Stimulated activated naive B cell treated with anti-CD40 and anti-IgM and Interleukin-4, amounts not matched to agents 10 μg/mL and 1 μg/mL and 100 μg/mL, for 72 hours (primary cell): ENCODE measurements around the gene AGAP1.

Experiments used
- ATAC-seq, 2 donors: fragments of 150-1000 bp; cut with Tn5 transposase; replicated peaks; 2 replicates each; pipeline ENCODE4 v1.10.0; 2021; ENCODE audit warnings: moderate library complexity in 1 of 2
- DNase-seq: peaks from one replicate; pipeline ENCODE4 v3.0.0; 2021
- H3K27ac Mint-ChIP-seq: one replicate; pipeline ENCODE4 v1.8.0; 2022; ENCODE audit warnings: mild to moderate bottlenecking, mixed read lengths
- H3K27me3 Mint-ChIP-seq, 2 donors: one replicate each; pipeline ENCODE4 v1.8.0; 2022; ENCODE audit warnings: mixed read lengths in 2 of 2
- H3K36me3 Mint-ChIP-seq, 2 donors: one replicate each; pipeline ENCODE4 v1.8.0; 2022; ENCODE audit warnings: mixed read lengths in 2 of 2, mild to moderate bottlenecking in 1 of 2
- H3K4me1 Mint-ChIP-seq, 2 donors: one replicate each; pipeline ENCODE4 v1.8.0; 2022; ENCODE audit warnings: mixed read lengths in 2 of 2, mild to moderate bottlenecking in 1 of 2
- H3K4me3 Mint-ChIP-seq, 2 donors: one replicate each; pipeline ENCODE4 v1.8.0; 2022; ENCODE audit warnings: mild to moderate bottlenecking in 2 of 2, mixed read lengths in 2 of 2, moderate library complexity in 1 of 2
- H3K9me3 Mint-ChIP-seq, 2 donors: one replicate each; pipeline ENCODE4 v1.8.0; 2022; ENCODE audit warnings: mixed read lengths in 2 of 2, mild to moderate bottlenecking in 1 of 2

AGAP1 gene

DNA sequence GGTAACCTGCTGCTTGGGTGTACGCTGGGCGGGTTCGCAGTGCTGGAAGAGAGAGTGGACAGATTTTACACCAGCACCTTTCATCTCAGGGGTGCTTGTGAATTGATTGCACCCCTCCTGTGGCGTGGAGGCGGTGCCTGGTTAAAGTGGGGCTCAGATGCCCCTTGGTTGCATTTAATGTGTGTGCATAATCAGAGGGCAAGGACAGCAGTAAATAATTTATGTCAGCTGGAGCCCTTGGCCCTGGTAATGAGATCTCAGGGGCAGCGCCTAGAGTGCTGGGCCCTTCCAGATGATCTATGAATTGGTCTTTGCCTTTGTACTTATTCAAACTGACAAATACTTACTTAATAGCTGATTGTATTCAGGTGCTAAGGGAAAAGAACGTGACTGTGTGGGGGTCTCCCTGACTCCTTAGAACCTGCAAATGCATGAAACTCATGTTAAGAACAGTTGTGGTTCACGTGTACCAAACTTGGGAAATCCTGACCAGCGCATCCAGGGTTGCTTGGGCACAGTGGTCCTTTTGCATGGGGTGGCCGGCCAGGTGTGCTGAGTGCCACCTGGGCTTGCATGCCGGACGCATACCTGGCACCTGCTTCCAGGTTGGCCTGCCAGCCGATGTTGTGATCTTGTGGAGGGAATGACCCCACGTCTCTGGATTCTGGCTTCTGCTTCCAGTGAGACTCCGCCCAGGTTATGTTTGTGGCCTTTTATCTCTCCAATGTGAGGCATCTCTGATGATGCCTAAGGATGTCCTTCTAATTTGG is 118.5 kb downstream of the AGAP1 start:
- no peak for DNase-seq
- Mint-ChIP-seq H3K4me3 (no peak overlapping the region), H3K27ac (no peak overlapping the region), H3K4me1 (peaks cover 6 to 14% of the 10 kb centered on the region in 2 donors), H3K27me3 (peaks cover 12 to 19% of the 10 kb centered on the region in 2 donors), H3K9me3 (peaks cover 6 to 7% of the 10 kb centered on the region in 2 donors), H3K36me3 (no peaks in the 10 kb centered on the region)
- no peak for ATAC-seq

DNA sequence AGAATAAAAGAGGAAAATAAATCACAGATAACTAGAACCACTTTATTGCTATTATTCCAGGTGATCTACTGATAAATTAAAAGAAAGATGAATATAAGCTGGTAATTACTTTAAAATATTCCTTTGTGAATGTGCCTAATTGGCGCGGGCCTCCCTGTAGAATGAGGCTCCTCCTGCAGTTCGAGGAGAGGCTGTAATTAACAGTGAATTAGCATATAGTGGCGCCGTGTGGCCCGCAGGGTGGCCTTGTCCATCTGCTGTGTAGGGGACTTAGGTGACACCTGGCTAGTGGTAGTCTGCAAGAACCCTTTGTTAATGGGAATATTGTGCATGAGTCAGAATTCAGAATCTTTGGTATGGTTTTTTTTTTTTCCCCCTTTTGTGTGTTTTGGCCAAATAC is 119.8 kb downstream of the AGAP1 start:
- Mint-ChIP-seq H3K36me3 (no peaks in the 10 kb centered on the region), H3K4me1 (peaks cover 6 to 14% of the 10 kb centered on the region in 2 donors), H3K27ac (no peak overlapping the region), H3K27me3 (peaks cover 0 to 19% of the 10 kb centered on the region in 2 donors), H3K9me3 (peaks cover 6 to 7% of the 10 kb centered on the region in 2 donors), H3K4me3 (no peak overlapping the region)
- ATAC-seq: no peak
- DNase-seq: no peak

DNA sequence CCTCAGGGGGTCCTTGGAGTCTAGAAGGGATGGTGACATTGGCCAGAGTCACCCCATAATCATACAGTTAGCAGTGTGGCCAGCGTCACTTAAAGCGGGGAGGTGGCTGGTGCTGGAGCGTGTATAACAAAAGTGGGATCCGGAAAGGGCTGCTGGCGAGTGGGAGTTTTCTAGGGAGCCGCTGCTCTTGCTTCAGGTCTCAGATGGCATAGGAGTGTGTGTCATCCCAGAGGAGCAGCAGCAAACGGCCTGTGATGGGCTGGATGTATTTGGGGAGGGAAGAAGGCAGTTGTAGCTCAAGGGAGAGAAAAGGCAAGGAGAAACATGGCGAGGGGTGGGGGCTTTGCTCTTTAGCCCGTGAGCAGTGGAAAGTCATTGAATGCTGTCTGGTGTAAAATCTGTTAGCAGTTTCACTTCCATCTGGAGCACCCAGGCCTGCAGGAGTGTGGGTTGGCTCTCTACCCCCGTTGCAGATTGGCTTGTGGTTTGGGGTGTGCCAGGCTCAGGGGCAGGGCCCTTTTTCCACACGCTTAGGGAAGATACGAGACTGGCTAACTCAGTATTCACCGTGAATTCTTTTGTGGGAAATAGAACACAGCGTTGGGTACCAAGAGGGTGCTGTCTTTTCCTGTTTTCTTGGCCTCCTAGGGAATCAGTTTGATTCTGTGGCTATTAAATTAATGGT is 120.5 kb downstream of the AGAP1 start:
- peaks cover 0 to 14% of the 10 kb centered on the region in 2 donors for H3K27me3 Mint-ChIP-seq
- DNase-seq (no peak), ATAC-seq (peak; percentile 78 to 86)
- H3K27ac Mint-ChIP-seq: no peak overlapping the region
- H3K4me3 Mint-ChIP-seq: no peak overlapping the region
- H3K4me1 Mint-ChIP-seq: peaks cover 6 to 14% of the 10 kb centered on the region in 2 donors
- H3K36me3 Mint-ChIP-seq: no peaks in the 10 kb centered on the region
- peaks cover 6 to 7% of the 10 kb centered on the region in 2 donors for H3K9me3 Mint-ChIP-seq

DNA sequence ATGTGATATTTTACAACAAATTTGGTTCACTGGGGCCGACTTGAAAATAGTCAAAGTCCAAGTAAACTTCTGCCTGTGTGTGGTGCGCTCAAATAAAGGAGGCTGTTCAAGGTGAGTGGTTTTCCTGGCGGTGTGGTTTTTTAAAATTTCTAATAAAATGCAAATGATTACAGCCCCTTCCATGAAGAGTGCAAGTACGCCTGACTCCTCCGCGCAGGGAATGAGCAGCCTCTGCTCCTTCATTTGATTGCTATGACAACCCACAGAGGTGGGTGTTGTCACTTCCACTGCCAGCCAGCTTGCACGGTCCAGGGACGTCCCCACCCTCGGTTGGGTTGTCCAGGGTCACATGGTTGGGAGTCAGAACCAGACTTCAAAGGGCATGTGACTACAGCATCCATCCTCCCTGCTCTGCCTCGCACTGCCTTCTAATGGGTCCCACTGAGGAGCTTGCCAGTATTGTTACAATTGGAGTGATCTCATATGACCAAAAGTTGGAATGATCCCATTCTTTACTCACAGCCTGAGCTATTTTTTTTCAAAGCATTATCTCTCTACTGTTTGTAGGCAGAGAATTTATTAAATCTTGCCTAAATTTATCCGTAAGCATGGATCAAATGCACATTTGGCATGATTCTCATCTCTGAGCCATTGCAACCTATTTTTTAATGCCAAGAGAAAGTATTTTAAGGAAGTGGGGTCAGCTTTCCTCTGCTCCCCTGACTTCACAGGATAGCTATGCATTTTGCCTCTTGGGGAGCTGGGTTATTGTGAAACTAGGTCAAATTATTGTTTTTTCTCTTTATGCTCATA is 121.3 kb downstream of the AGAP1 start:
- H3K36me3 Mint-ChIP-seq: no peaks in the 10 kb centered on the region
- H3K9me3 Mint-ChIP-seq: peaks cover 6 to 7% of the 10 kb centered on the region in 2 donors
- no peak overlapping the region for H3K27ac Mint-ChIP-seq
- peaks cover 0 to 12% of the 10 kb centered on the region in 2 donors for H3K27me3 Mint-ChIP-seq
- ATAC-seq (no peak), DNase-seq (no peak)
- no peak overlapping the region for H3K4me3 Mint-ChIP-seq
- peaks cover 6 to 14% of the 10 kb centered on the region in 2 donors for H3K4me1 Mint-ChIP-seq

DNA sequence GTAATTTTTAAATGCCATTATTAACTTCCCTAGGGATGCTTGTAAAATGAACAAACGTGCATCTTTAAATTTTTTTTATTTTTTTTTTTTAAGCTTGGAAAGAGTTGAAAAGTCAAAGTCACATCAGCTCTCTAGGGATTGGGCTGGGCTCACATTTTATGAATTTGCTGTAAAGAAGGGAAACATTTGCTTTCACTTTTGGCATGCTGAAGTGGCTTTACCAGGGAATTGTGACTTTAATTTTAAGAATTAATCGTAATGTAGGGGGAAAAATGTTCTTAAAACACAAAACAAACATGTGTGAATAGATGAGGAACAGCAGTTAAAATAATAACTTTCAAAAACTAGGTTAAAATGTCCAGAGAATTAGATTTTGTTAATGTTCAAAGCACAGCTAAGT is 123.0 kb downstream of the AGAP1 start:
- peaks cover 0 to 13% of the 10 kb centered on the region in 2 donors for H3K27me3 Mint-ChIP-seq
- no peak for ATAC-seq
- DNase-seq: no peak
- peaks cover 6 to 14% of the 10 kb centered on the region in 2 donors for H3K4me1 Mint-ChIP-seq
- no peaks in the 10 kb centered on the region for H3K36me3 Mint-ChIP-seq
- H3K27ac Mint-ChIP-seq: no peak overlapping the region
- peaks cover 0 to 2% of the 10 kb centered on the region in 2 donors for H3K9me3 Mint-ChIP-seq
- H3K4me3 Mint-ChIP-seq: no peak overlapping the region

DNA sequence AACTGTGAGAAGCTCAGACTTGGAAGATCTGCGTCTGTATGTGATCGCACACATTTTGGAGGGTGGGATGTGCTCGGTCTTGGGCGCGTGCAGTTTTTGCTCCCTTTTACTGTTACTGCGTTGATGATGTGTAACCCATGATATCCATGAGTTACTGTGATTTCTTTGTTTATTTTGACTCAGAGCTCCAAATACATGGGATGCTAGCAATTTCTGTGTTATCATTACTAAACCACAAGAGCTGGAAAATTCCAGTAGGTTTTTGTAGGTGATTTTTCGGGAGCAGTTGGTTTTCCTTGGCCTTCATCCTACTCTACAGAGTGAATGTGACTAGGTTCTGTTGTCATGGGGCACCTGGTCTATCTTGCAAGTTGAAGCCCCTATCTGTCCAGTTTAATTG is 124.2 kb downstream of the AGAP1 start:
- H3K27me3 Mint-ChIP-seq: peaks cover 0 to 13% of the 10 kb centered on the region in 2 donors
- H3K9me3 Mint-ChIP-seq: peaks cover 0 to 2% of the 10 kb centered on the region in 2 donors
- no peak overlapping the region for H3K27ac Mint-ChIP-seq
- no peaks in the 10 kb centered on the region for H3K36me3 Mint-ChIP-seq
- peaks cover 6 to 14% of the 10 kb centered on the region in 2 donors for H3K4me1 Mint-ChIP-seq
- ATAC-seq: no peak
- DNase-seq: no peak
- H3K4me3 Mint-ChIP-seq: no peak overlapping the region

DNA sequence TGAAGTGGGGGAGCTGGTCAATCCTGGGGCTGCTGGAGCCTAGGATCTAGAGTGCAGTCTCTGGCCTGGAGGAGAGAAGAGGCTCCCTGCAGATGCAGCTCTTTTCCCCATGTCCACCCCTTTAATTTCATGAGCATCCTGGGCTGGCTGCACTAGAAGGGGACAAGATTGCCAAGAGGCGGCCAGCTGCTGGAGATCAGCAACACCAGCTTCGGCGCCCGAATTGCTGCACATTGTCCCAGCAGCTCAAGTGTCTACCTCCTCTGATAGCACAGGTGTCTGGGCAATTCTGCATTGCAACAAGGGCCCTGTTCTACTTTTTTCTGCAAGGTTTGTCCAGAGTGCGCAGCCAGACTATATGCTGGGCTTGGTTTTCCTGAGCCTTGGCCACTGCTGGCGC is 125.7 kb downstream of the AGAP1 start:
- Mint-ChIP-seq H3K27ac (no peak overlapping the region), H3K4me1 (peaks cover 2 to 6% of the 10 kb centered on the region in 2 donors), H3K36me3 (no peaks in the 10 kb centered on the region), H3K4me3 (no peak overlapping the region), H3K27me3 (peaks cover 4 to 5% of the 10 kb centered on the region in 2 donors), H3K9me3 (peaks cover 0 to 4% of the 10 kb centered on the region in 2 donors)
- no peak for ATAC-seq
- no peak for DNase-seq

DNA sequence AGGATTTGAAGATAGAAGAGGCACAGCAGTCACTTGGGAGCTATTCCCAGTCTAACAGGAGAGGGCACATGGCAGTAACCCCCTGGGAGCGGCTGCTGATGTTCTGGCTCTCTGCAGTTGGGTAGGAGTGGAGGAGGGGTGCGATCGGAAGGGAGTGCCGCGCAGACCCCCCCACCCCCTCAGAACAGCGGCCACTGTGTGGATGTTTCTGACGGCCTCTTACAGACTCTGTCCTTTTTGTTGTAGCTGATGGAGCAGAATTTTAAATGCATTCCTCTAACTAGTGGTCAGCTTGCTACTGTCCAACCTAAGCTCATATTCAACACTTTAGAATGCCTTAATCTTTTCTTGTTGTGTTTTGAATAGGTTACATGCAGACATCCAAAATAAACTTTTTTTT is 127.9 kb downstream of the AGAP1 start:
- H3K36me3 Mint-ChIP-seq: no peaks in the 10 kb centered on the region
- no peaks in the 10 kb centered on the region for H3K4me1 Mint-ChIP-seq
- H3K27ac Mint-ChIP-seq: no peak overlapping the region
- DNase-seq (no peak), ATAC-seq (no peak)
- peaks cover 9 to 12% of the 10 kb centered on the region in 2 donors for H3K27me3 Mint-ChIP-seq
- no peak overlapping the region for H3K4me3 Mint-ChIP-seq
- H3K9me3 Mint-ChIP-seq: peaks cover 0 to 6% of the 10 kb centered on the region in 2 donors

DNA sequence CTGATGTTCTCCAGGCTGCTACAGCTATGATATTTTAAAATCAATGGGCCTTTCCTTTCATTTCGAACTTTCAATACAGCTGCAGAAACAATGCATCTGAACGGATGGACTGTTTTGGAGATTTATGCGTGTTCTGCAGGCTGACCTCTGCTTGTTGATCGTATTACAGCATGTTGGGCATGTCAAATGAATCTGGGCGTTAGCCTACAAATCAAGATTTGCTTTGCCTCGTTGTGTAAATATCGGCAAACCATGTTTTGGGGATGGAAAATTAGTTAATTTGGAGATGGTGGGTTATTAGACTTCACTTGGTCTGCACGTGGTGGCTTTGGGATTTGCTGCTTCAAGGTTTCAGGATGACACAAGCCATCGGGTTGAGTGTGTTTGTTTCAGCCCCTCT is 129.3 kb downstream of the AGAP1 start:
- DNase-seq (no peak), ATAC-seq (no peak)
- Mint-ChIP-seq H3K27me3 (peaks cover 12 to 17% of the 10 kb centered on the region in 2 donors), H3K9me3 (peaks cover 0 to 6% of the 10 kb centered on the region in 2 donors), H3K4me3 (no peak overlapping the region), H3K36me3 (no peaks in the 10 kb centered on the region), H3K27ac (no peak overlapping the region), H3K4me1 (no peaks in the 10 kb centered on the region)

DNA sequence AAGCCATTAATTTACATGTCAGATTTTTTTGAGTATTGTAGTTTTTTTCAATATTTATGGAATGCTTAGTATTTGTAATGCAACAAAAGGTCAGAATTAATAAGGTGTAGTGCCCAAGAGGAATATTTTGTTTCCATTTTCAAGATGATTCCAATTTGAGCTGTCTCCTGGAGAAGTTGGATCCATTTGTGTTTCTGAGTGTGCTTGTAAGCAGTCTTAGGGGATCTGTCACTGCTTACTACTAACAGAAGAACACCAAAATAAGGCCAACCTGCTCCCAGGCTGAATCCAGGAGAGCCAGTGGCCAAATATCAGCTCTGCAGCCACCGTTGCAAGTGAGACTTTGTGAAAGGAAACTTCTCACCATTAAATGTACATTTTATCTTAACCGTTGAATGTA is 129.9 kb downstream of the AGAP1 start:
- ATAC-seq (no peak), DNase-seq (no peak)
- Mint-ChIP-seq H3K4me1 (no peaks in the 10 kb centered on the region), H3K27ac (no peak overlapping the region), H3K27me3 (peaks cover 12 to 21% of the 10 kb centered on the region in 2 donors), H3K9me3 (peaks cover 0 to 6% of the 10 kb centered on the region in 2 donors), H3K4me3 (no peak overlapping the region), H3K36me3 (no peaks in the 10 kb centered on the region)

DNA sequence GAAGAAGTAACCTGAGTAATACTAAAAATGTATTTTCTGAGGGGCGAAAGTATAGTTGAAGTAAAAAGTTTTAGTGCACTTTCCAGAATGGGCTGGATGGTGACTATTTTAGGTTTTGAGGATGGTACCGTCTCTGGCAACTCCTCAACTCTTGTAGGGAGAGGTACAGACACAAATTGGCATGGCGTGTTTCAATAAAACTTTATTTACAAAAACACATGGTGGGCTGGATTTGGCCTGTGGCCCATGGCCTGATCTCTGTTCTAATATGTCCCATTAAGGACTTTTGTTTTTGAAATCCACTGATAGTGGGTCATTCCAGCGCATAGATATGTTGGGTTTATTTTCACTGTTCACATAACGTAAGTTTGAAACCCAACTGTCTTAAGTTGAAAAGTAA is 132.8 kb downstream of the AGAP1 start:
- Mint-ChIP-seq H3K27me3 (peaks cover 6 to 27% of the 10 kb centered on the region in 2 donors), H3K4me3 (no peak overlapping the region), H3K27ac (no peak overlapping the region), H3K4me1 (no peaks in the 10 kb centered on the region), H3K36me3 (no peaks in the 10 kb centered on the region), H3K9me3 (peaks cover 0 to 6% of the 10 kb centered on the region in 2 donors)
- no peak for DNase-seq
- ATAC-seq: no peak

DNA sequence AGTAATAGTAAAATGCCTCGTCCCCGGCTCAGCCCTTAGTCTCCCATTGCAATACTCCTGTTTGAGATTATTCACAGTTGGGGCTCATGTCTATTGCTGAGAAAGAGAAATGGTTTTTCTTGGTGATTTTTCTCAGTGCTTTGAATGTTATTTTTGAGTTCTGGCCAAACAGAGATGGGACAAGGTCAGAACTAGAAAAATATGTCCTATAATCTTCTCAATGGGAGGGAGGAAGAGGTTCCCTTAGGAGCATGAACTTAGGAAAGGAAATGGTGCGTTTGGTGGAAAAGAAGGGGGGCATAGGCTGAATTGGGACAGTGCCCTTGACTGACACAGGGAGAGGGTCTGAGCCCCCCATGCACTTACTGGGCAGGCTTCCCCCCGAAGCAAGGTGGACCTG is 133.8 kb downstream of the AGAP1 start:
- H3K27me3 Mint-ChIP-seq: peaks cover 6 to 27% of the 10 kb centered on the region in 2 donors
- no peak for ATAC-seq
- no peak overlapping the region for H3K27ac Mint-ChIP-seq
- H3K9me3 Mint-ChIP-seq: peaks cover 0 to 6% of the 10 kb centered on the region in 2 donors
- H3K36me3 Mint-ChIP-seq: no peaks in the 10 kb centered on the region
- DNase-seq: no peak
- H3K4me3 Mint-ChIP-seq: no peak overlapping the region
- H3K4me1 Mint-ChIP-seq: no peaks in the 10 kb centered on the region

DNA sequence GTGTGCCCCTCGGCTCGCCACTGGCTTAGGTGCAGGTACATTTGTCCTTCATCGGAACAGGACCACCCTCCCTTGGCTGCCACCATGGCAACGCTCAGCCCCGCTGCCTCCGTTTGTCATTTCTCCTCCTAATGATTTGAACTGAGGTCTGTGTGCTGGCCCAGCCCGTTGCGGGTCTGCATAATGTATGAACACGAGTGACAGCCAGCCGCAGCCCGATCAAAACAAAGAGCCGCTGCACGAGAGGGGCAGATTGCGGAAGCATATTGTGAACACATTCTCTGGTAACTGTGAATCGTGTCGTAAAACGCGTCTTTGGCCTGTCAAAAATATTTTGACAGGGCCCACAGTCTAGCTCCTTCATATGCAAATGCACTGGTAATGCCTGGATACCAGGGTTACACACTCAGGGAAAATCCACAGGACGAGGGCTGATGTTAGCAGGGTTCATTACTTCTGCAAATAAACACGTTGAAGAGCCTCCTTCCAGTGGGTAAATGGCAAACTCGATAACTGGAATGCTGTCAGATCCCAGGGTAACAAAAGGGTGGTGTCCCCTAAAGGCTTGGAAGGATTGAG is 137.0 kb downstream of the AGAP1 start:
- Mint-ChIP-seq H3K27me3 (peaks cover 0 to 17% of the 10 kb centered on the region in 2 donors), H3K4me3 (no peak overlapping the region), H3K9me3 (no peaks in the 10 kb centered on the region), H3K4me1 (no peaks in the 10 kb centered on the region), H3K36me3 (no peaks in the 10 kb centered on the region), H3K27ac (no peak overlapping the region)
- no peak for ATAC-seq
- no peak for DNase-seq
